Measurements from ENCODE around the gene TMEM271.

TMEM271 gene

GRCh38 chr4:576245-576821 lies at the start of gene TMEM271:
Gene TMEM271, minus strand, starts transcription at chr4:576295. Its CDS starts 233 bp downstream, at chr4:576062.
- in situ Hi-C loops (cut with MboI; ENCODE audit: low pct_unique_long_range_greater_than_20kb, low sequenced_read_pairs, unreplicated experiment) = no loop called here
- no peak for TF ChIP-seq CTCF (IDR thresholded peaks at IDR 0.05; ENCODE audit: extremely low read depth, insufficient read depth, missing control alignments)
- no peak for DNase-seq (ENCODE audit: low spot score)

- TF ChIP-seq CTCF (IDR thresholded peaks at IDR 0.05; ENCODE audit: extremely low read depth, insufficient read depth, missing control alignments) = no peak
- DNase-seq (ENCODE audit: low spot score) = no peak
- in situ Hi-C loops (cut with MboI; ENCODE audit: low pct_unique_long_range_greater_than_20kb, low sequenced_read_pairs, unreplicated experiment) = no loop called here
Measured at GRCh38 chr4:625631-626161, 49.6 kb upstream of the TMEM271 start.

GRCh38 chr4:624705-625590 lies 48.9 kb upstream of the TMEM271 start, which contains the start of gene PDE6B:
Gene PDE6B, plus strand, starts transcription at chr4:625573. Its CDS starts 54 bp downstream, at chr4:625627.
- in situ Hi-C loops (cut with MboI; ENCODE audit: low pct_unique_long_range_greater_than_20kb, low sequenced_read_pairs, unreplicated experiment) = no loop called here
- no peak for TF ChIP-seq CTCF (IDR thresholded peaks at IDR 0.05; ENCODE audit: extremely low read depth, insufficient read depth, missing control alignments)
- DNase-seq (ENCODE audit: low spot score) = no peak

- in situ Hi-C loops (cut with MboI; ENCODE audit: low pct_unique_long_range_greater_than_20kb, low sequenced_read_pairs, unreplicated experiment) = no loop called here
- no peak for DNase-seq (ENCODE audit: low spot score)
- TF ChIP-seq CTCF (IDR thresholded peaks at IDR 0.05; ENCODE audit: extremely low read depth, insufficient read depth, missing control alignments) = no peak
Measured at GRCh38 chr4:623914-624566, 47.9 kb upstream of the TMEM271 start.

GRCh38 chr4:622996-623913 lies 47.2 kb upstream of the TMEM271 start:
- TF ChIP-seq CTCF (IDR thresholded peaks at IDR 0.05; ENCODE audit: extremely low read depth, insufficient read depth, missing control alignments) = no peak
- DNase-seq (ENCODE audit: low spot score) = no peak
- in situ Hi-C loops (cut with MboI; ENCODE audit: low pct_unique_long_range_greater_than_20kb, low sequenced_read_pairs, unreplicated experiment) = no loop called here
